ENCODE data around the gene RAB11FIP3.
"Not testable (repeated sequence)": the region's sequence is repeated elsewhere in the genome, so short reads cannot be mapped to it uniquely, and the experiment has no call there.

Gene RAB11FIP3

GRCh38 chr16:468068-468821, 42.8 kb downstream of the RAB11FIP3 start:
- no peak for DNase-seq

GRCh38 chr16:469459-469858, 44.0 kb downstream of the RAB11FIP3 start:
- DNase-seq: not testable (repeated sequence)

DNA sequence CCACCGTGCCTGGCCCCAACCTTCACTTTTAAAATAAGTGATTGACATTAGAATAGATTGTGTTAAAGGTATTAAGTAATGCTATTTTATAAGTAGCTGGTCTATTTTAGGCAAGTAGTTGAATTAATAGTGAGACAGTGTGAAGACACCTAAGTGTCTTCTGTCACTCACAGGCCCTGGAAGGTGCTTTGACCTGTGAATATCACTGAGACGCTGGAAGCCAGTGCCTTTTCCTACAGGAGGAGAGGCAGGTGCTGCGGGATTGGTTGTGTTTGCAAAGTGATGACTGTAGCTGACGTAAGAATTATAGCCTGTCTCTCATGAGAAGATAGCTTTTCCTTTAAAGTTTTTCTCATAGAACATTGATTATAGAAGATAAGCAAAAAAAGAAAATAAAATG, 45.0 kb downstream of the RAB11FIP3 start:
- DNase-seq: no peak

DNA sequence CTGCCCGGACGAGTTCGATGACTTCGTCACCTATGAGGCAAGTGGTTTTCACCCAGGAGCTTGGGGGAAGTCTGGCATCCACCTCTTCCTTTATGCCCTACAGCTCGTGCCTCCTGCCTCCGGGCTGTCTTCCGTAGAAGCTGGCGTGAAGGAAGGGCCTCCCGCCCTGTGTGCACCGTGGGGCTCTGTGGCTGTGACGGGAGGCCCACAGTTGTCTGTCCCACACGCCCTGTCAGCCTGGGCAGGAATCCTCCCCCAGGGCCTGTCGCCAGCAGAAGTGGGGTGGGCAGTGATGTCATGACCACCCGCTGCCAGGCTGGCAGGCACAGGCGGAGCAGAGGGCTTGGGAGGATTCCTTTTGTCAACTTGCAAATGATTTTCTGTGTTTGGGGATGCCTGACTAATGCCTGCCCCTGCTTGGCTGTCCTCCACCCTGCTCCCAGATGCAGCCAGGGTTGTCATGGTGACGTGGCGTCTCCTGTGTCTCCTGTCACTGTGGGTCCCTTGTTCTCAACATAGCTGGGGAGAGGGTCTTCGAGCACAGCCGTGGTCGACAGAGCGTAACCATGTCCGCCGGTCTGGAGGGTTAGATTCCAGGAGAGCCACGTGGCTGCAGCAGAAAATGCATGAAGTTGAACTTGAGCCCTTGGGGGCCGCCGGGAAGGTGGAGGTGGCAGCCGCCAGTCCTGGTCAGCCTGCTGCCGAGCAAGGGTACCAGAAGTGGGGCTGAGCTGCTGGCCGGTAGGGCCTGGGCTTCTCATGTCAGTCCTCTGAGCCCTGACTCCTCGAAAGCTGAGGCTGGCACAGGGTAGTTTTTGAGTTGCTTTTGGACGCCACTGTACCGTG, 46.1 kb downstream of the RAB11FIP3 start:
- DNase-seq: no peak

GRCh38 chr16:472199-472504, 46.7 kb downstream of the RAB11FIP3 start:
- DNase-seq: no peak

GRCh38 chr16:473046-474043, 47.9 kb downstream of the RAB11FIP3 start:
- DNase-seq: no peak

- no peak for DNase-seq
Observed at GRCh38 chr16:474420-475122, 49.1 kb downstream of the RAB11FIP3 start.

- no peak for DNase-seq
Observed at GRCh38 chr16:476039-476438, 50.6 kb downstream of the RAB11FIP3 start.

GRCh38 chr16:477301-478157, 52.1 kb downstream of the RAB11FIP3 start:
- no peak for DNase-seq

DNA sequence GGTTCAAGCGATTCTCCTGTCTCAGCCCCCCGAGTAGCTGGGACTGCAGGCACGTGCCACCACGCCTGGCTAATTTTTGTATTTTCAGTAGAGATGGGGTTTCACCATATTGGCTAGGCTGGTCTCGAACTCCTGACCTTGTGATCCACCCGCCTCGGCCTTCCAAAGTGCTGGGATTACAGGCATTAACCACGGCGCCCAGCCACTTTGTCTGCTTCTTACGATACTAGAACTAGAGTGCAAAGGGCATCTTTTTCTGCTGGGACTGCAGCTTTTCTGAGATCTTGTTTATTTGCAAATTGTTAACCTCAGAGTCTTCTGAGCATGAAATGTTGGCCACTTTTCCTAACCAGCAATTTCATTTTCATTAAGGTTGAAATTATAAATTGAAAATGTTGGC, 52.8 kb downstream of the RAB11FIP3 start:
- not testable (repeated sequence) for DNase-seq

GRCh38 chr16:482468-483185, 57.2 kb downstream of the RAB11FIP3 start:
- DNase-seq: no peak

GRCh38 chr16:483341-484075, 58.1 kb downstream of the RAB11FIP3 start:
- no peak for DNase-seq

DNA sequence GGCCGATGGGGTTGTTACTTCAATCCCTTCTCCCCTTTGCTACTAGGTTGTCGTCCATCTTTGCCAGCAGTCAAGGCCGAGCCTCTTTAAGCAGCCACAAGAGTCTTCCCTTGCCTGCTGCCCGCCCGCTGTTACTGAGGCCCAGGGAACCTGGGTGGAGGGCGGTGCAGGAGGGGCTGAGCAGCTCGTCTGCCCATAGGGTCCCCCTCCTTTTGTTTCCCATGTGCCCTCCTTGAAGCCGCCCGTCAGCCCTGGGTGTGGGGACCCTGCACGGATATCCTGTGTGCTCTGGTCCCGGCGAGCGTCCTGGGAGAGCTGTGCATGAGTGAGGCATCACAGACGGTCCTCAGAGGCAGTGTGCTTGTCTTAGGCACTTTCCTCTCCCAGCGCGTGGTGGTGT, 64.2 kb downstream of the RAB11FIP3 start:
- no peak for DNase-seq

DNA sequence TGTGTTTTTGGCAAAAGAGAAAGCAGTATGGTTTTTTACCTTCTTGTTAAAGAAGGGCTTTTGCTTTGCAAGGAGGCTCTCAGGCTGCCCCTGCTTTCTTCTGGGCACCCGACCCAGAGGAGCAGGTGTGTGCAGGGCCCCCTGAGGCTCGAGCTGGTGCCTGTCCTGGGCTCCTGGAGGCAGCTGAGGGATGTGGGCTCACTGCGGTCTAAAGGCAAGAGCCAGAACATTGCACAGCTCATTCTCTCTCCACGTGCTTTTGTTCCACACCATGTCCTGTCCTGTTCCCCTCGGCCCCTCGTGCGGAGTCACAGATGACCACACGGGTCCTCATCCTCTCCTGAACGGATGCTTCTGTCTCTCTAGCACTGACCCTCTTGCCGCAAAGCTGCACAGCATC, 65.3 kb downstream of the RAB11FIP3 start:
- no peak for DNase-seq

DNA sequence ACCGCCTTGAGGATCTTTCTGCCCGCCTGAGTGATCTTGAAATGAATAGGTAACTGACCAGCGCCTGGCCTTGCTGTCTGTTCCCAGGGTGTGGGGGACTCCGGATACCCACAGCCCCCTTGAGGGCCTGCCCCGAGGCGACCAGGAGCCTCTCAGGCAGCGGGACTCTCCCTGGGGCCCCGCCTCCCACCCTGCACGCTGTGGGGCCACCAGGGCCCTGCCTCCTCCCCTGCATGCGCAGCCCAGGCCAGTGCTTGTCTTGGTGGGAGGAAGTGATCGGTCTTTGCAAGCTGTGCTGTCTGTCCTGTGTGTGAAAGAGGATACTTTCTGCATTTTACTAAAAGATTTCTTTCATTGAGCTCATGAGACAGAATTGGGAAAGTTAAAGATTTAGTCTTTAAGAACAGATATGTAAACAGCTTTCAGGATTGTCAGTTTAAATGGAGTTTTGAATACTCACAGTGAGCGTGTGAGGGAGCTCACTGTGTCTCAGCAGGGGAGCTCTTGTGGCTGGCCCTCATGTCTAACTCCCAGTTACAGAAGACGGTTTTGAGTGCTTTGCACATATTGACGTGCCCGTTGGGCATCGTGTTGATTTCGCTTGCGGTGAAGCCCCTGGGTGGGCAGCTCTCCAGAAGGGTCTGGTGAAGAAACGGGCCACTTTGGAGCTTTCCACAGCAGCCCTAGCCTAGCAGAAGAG, 65.9 kb downstream of the RAB11FIP3 start:
- DNase-seq: no peak

DNA sequence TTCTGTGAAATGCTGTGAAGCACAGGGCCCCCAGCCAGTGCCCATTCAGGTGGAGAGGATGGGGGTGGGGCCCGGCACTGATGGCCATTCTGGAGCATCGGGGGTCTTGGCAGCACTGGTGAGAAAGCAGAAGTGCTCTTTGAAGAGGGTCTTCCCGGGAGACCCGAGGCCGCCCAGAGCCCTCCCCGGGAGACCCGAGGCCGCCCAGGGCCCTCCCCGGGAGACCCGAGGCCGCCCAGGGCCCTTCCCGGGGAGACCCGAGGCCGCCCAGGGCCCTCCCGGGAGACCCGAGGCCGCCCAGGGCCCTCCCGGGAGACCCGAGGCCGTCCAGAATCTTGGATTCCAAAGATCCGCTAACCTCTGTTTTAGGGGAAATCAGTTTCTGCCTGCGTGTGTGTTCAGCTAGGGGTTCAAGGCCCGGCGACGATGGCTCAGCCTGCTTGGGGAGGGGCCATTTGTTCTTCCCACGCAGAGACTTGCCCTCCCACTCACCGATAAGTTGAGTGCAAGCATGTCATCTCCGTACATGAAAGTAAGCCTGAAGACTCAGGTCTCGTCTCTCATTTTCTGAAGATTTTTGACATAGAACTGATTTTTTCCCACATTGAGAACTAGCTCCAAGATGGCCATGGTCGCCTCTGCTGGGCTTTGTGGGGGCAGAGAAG, 66.9 kb downstream of the RAB11FIP3 start:
- no peak for DNase-seq

GRCh38 chr16:494676-495075, 69.2 kb downstream of the RAB11FIP3 start:
- DNase-seq: not testable (repeated sequence)

DNA sequence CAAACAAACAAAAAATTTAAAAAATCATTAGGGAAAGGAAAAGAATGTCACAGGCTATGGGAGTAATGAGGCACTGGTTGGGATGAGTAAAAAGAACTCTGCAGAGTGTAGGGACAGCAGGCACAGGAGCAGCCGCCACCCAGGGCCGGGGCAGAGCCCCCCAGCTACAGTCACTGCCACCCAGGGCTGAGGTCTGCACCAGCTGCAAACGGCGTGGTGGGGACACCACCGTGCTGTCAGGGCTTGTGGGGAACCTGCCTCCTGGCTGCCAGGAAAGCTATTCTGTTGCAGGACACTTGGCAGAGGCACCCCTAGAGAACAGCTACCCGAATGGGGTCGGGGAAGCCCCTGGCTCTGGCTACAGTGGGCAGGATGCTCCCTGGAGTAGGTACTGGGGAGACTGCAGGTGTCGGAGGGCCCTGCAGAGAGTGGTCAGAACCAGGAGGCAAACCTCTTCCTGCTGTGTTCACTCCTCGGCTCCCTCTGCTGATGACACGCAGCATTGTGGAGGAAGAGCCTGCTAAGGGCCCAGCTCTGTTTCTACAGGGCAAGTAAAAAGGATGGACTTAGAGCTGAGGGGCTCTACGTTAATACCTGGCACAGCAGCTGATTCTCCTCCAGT, 69.8 kb downstream of the RAB11FIP3 start:
- DNase-seq: peak; percentile 21

Measured in stimulated activated CD4-positive, alpha-beta T cell treated with anti-CD3 and anti-CD28 coated beads, Interleukin-15, amount 100 ng/mL, for 24 hours (primary cell).